A549 (cell line): ENCODE measurements around the gene CNOT3. TPM values are rescaled to one million over a fixed set of nuclear protein-coding genes. Genes with fewer than 3 reads are reported as not detected.

ENCODE experiments used
- ATAC-seq, 2 experiments: fragments of 200-7000 bp in 1 of 2; fragments of >200 bp in 1 of 2; cut with Nextera tagmentation in 1 of 2; cut with Tn5 transposase in 1 of 2; 3 replicates each; pipeline versions ENCODE4 v1.8.0 to v1.9.1; 2018 to 2020; ENCODE audit warnings: mild to moderate bottlenecking in 1 of 2, moderate library complexity in 1 of 2
- CTCF ChIA-PET: fragments of 300-600 bp; sonication (Branson Sonifier 250); formaldehyde crosslinking; extraction: SDS; loops from one replicate; lab custom pipeline; 2021; ENCODE audit warnings: antibody characterized with exemption, inconsistent platforms; lab: Yijun Ruan, JAX
- POLR2A ChIA-PET: fragments of 350-600 bp; formaldehyde crosslinking; extraction: SDS; loops from one replicate; lab custom pipeline; 2021; ENCODE audit warnings: antibody characterized with exemption, inconsistent platforms; lab: Yijun Ruan, JAX
- DNase-seq, 2 experiments: peaks; one replicate each; pipeline versions ENCODE4 v3.0.0 to v3.0.0-alpha.2; 2011 to 2016; ENCODE audit warnings: low read depth in 1 of 2, low spot score in 1 of 2
- FAIRE-seq: peaks from 2 replicates; lab custom pipeline; 2011; peaks lifted over from hg19 to GRCh38; lab: Jason Lieb, UNC
- H3K27ac ChIP-seq, 2 experiments: fragments of >200 bp; sonication (Bioruptor Twin); formaldehyde crosslinking; 3 replicates each; pipeline ENCODE4 v1.5.1; 2016 to 2017
- H3K4me1 ChIP-seq: fragments of >200 bp; sonication (Bioruptor Twin); formaldehyde crosslinking; 3 replicates; pipeline ENCODE4 v1.6.1; 2016
- H3K4me2 ChIP-seq: fragments of >200 bp; sonication (Bioruptor Twin); formaldehyde crosslinking; 3 replicates; pipeline ENCODE4 v1.6.1; 2016
- H3K4me3 ChIP-seq: fragments of >200 bp; sonication (Bioruptor Twin); formaldehyde crosslinking; 3 replicates; pipeline ENCODE4 v1.5.1; 2016
- H3K9me3 ChIP-seq: fragments of >200 bp; sonication (Bioruptor Twin); formaldehyde crosslinking; 3 replicates; pipeline ENCODE4 v1.6.1; 2016
- CEBPB ChIP-seq, 2 experiments: fragments of >200 bp in 1 of 2; sonication (Bioruptor Twin) in 1 of 2; formaldehyde crosslinking in 1 of 2; IDR thresholded peaks; 2 replicates each; pipeline ENCODE4 v1.6.1; 2012 to 2016
- CHD4 ChIP-seq: fragments of 200-600 bp; sonication (generic); IDR thresholded peaks from 2 replicates; pipeline ENCODE4 v1.6.1; 2016; ENCODE audit warnings: antibody characterized with exemption, mild to moderate bottlenecking, borderline replicate concordance
- CTCF ChIP-seq: fragments of >200 bp; sonication (Bioruptor Twin); formaldehyde crosslinking; IDR thresholded peaks from 3 replicates; pipeline ENCODE4 v1.5.1; 2016
- EHF ChIP-seq: fragments of 250-450 bp; sonication (Bioruptor Pico); IDR thresholded peaks from 2 replicates; pipeline ENCODE4 v1.5.0; 2020; ENCODE audit warnings: mild to moderate bottlenecking
- EHMT2 ChIP-seq: fragments of 200-600 bp; sonication (generic); IDR thresholded peaks from 2 replicates; pipeline ENCODE4 v1.6.1; 2016; ENCODE audit warnings: antibody characterized with exemption, low read depth, mild to moderate bottlenecking, moderate library complexity
- ESRRA ChIP-seq: fragments of 150-350 bp; IDR thresholded peaks from 2 replicates; pipeline ENCODE4 v1.6.1; 2014; ENCODE audit warnings: mild to moderate bottlenecking, low read length, borderline replicate concordance
- FOSB ChIP-seq: fragments of 250-450 bp; sonication (Bioruptor Pico); IDR thresholded peaks from 2 replicates; pipeline ENCODE4 v1.5.0; 2020; ENCODE audit warnings: mild to moderate bottlenecking, moderate library complexity
- HOXB13 ChIP-seq: fragments of 250-450 bp; sonication (Bioruptor Pico); IDR thresholded peaks from 2 replicates; pipeline ENCODE4 v1.5.0; 2020; ENCODE audit warnings: low read depth, mild to moderate bottlenecking, moderate library complexity
- MAZ ChIP-seq: fragments of 150-350 bp; IDR thresholded peaks from 2 replicates; pipeline ENCODE4 v1.6.1; 2014; ENCODE audit warnings: antibody characterized with exemption, low read depth, low read length, borderline replicate concordance
- NFE2L2 ChIP-seq: fragments of 150-350 bp; conservative IDR thresholded peaks from 2 replicates; pipeline ENCODE4 v1.6.1; 2014; ENCODE audit warnings: low read length
- NR3C1 ChIP-seq: fragments of >200 bp; sonication (Bioruptor Twin); formaldehyde crosslinking; IDR thresholded peaks from 3 replicates; pipeline ENCODE4 v1.6.1; 2017
- PHF8 ChIP-seq: fragments of 200-600 bp; sonication (generic); IDR thresholded peaks from 2 replicates; pipeline ENCODE4 v1.6.1; 2016; ENCODE audit warnings: low read depth, mild to moderate bottlenecking, antibody characterized with exemption, moderate library complexity, borderline replicate concordance
- POLR2AphosphoS2 ChIP-seq: conservative IDR thresholded peaks from 2 replicates; pipeline ENCODE4 v1.6.1; 2012; ENCODE audit warnings: low read length, improper control_type of control experiment, inconsistent platforms
- RAD21 ChIP-seq, 2 experiments: fragments of >200 bp in 1 of 2; sonication (Bioruptor Twin) in 1 of 2; formaldehyde crosslinking in 1 of 2; IDR thresholded peaks in 1 of 2; conservative IDR thresholded peaks in 1 of 2; 2 replicates in 1 of 2; 3 replicates in 1 of 2; pipeline ENCODE4 v1.6.1; 2012 to 2018; ENCODE audit warnings: inconsistent platforms in 1 of 2
- RNF2 ChIP-seq: fragments of 200-600 bp; sonication (generic); IDR thresholded peaks from 2 replicates; pipeline ENCODE4 v1.6.1; 2016; ENCODE audit warnings: low read depth, mild to moderate bottlenecking, antibody characterized with exemption, moderate library complexity, borderline replicate concordance
- SMC3 ChIP-seq: fragments of >200 bp; sonication (Bioruptor Twin); formaldehyde crosslinking; IDR thresholded peaks from 3 replicates; pipeline ENCODE4 v1.6.1; 2018; ENCODE audit warnings: inconsistent platforms
- ZC3H11A ChIP-seq: fragments of 450-650 bp; IDR thresholded peaks from 2 replicates; pipeline ENCODE4 v1.6.1; 2014; ENCODE audit warnings: antibody characterized with exemption, mild to moderate bottlenecking
- ZNF302 ChIP-seq: fragments of 250-450 bp; sonication (Bioruptor Pico); IDR thresholded peaks from 2 replicates; pipeline ENCODE4 v1.9.0; 2021; ENCODE audit warnings: inconsistent platforms, mild to moderate bottlenecking, moderate library complexity
- WGBS: methylation state at CpG from one replicate; pipeline ENCODE4 v1.1.6; 2017; ENCODE audit errors: missing lambda C conversion rate; 5-methylcytosine and 5-hydroxymethylcytosine counted together
- polyA plus RNA-seq, 4 experiments: library from polyadenylated mRNA; depleted of rRNA in 3 of 4; stranded (reverse); fragments of >200 nt; fragmentation: RNase III in 1 of 4; extraction: RNeasy Plus Mini Kit Qiagen cat#74134 plus additional on column Dnase treatment in 1 of 4; gene quantifications; 2 replicates in 3 of 4; 3 replicates in 1 of 4; pipeline ENCODE4 v1.2.3, GENCODE V29; 2011 to 2017
- TF ChIP-seq, protein P1 (sequence below): fragments of 150-350 bp; IDR thresholded peaks from 2 replicates; pipeline ENCODE4 v1.6.1; 2014; ENCODE audit warnings: low read depth, mild to moderate bottlenecking, low read length
- TF ChIP-seq, protein P2 (sequence below): fragments of >200 bp; sonication (Bioruptor Twin); formaldehyde crosslinking; IDR thresholded peaks from 2 replicates; pipeline ENCODE4 v1.6.1; 2016

CNOT3 gene
- polyA plus RNA-seq, 2 of the 4 experiments (the other 2 are of a cell fraction) = 24.9 to 59.2 TPM

- no peak overlapping the region for H3K4me2 ChIP-seq
- CTCF ChIA-PET = no interaction called here
- TF ChIP-seq FOSB (no peak), CHD4 (no peak), NFE2L2 (no peak), EHMT2 (no peak)
- TF ChIP-seq, protein P1, sequence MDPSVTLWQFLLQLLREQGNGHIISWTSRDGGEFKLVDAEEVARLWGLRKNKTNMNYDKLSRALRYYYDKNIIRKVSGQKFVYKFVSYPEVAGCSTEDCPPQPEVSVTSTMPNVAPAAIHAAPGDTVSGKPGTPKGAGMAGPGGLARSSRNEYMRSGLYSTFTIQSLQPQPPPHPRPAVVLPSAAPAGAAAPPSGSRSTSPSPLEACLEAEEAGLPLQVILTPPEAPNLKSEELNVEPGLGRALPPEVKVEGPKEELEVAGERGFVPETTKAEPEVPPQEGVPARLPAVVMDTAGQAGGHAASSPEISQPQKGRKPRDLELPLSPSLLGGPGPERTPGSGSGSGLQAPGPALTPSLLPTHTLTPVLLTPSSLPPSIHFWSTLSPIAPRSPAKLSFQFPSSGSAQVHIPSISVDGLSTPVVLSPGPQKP = no peak
- TF ChIP-seq, all 56 proteins: peak for 0
- ATAC-seq (no peak; a peak in 1 of 6 replicates), FAIRE-seq (no peak), DNase-seq (no peak)
- H3K9me3 ChIP-seq = no peaks in the 10 kb centered on the region
- POLR2A ChIA-PET = interaction anchor here (1.0 to 1.3 kb wide), 2 partner anchors 8 to 14 kb away, joined by 4 to 5 read pairs; partner anchors contain the start of genes CNOT3, PRPF31 and TFPT
- H3K4me3 ChIP-seq = no peak overlapping the region
- 97% methylated on average over 37 of the region's 41 CpGs for WGBS
- H3K27ac ChIP-seq = no peak overlapping the region
- H3K4me1 ChIP-seq = no peaks in the 10 kb centered on the region
These were observed 8.6 kb upstream of the CNOT3 start for GRCh38 chr19:54128796-54129616.

GRCh38 chr19:54129617-54129996 is 8.0 kb upstream of the CNOT3 start:
- no peak overlapping the region for H3K4me2 ChIP-seq
- TF ChIP-seq RNF2 (no peak), ZC3H11A (no peak), RAD21 (conservative IDR thresholded peaks at IDR 0.05 in 1 of 2, IDR thresholded peaks at IDR 0.05 in 1 of 2) (no peak), HOXB13 (CRISPR knock-in tag) (no peak), NR3C1 (no peak)
- TF ChIP-seq, all 56 proteins: peak for 0
- Histone ChIP-seq H3K27ac (no peak overlapping the region), H3K9me3 (no peaks in the 10 kb centered on the region), H3K4me3 (no peak overlapping the region), H3K4me1 (no peaks in the 10 kb centered on the region)
- 94% methylated on average over 19 of the region's 20 CpGs for WGBS
- no peak for ATAC-seq
- ChIA-PET POLR2A (interaction anchor here (1.0 kb wide), 1 partner anchor 14 kb away, joined by 4 read pairs; the partner anchor contains the start of genes PRPF31 and TFPT), CTCF (no interaction called here)
- no peak for FAIRE-seq
- DNase-seq = no peak

- Histone ChIP-seq H3K4me1 (peaks cover 6% of the 10 kb centered on the region; the same call in 2 of the 3 replicates), H3K9me3 (no peaks in the 10 kb centered on the region), H3K4me2 (no peak overlapping the region), H3K27ac (no peak overlapping the region), H3K4me3 (no peak overlapping the region)
- POLR2A ChIA-PET = no interaction called here
- TF ChIP-seq MAZ (0 out of 2 replicates have a peak, but pooled peaks have one; percentile 41), CEBPB (IDR thresholded peaks at IDR 0.05) (no peak), ZNF302 (CRISPR knock-in tag) (no peak), SMC3 (no peak), RNF2 (no peak), ESRRA (no peak), POLR2AphosphoS2 (peak; percentile 80; the same call in 1 of the 2 replicates), CTCF (no peak), EHF (CRISPR knock-in tag) (no peak), PHF8 (no peak)
- TF ChIP-seq, protein P2, sequence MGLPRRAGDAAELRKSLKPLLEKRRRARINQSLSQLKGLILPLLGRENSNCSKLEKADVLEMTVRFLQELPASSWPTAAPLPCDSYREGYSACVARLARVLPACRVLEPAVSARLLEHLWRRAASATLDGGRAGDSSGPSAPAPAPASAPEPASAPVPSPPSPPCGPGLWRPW = no peak
- DNase-seq = peak in 1 of 2 experiments; percentile 89
- CTCF ChIA-PET = interaction anchor here (0.7 kb wide), 1 partner anchor 99 kb away, joined by 3 read pairs; no protein-coding TSS in a partner anchor
- WGBS = 76% methylated on average over 10 of the region's 10 CpGs
- peak in 1 of 2 experiments; percentile 70; a peak in 3 of 6 replicates for ATAC-seq
- FAIRE-seq = no peak
These were observed 4.1 kb upstream of the CNOT3 start for GRCh38 chr19:54133312-54133956.
